ENCODE results near the gene EPHA7.

EPHA7 gene

DNA sequence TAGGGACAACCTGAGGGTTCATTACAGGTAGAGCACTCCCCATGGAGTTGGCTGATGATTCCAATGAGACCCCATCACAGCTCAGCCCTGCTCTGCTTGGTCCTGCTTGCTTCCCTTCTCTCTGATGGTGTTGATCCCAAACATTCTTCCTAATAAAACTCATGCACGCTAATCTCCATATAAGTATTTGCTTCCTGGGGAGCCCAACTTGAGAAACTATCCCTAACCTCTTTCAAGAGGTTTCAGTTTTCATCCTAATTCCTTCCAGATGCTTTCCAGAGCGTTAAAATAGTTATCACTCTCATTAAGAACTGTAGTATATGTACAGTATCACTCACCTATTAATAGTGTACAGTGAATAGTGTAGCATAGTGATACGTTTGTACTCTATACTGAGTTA is 68.1 kb downstream of the EPHA7 start (continued):
- TF ChIP-seq OSR2 (tag by site-specific recombination; IDR thresholded peaks at IDR 0.05) (peak; percentile 90), ZXDB (tag by site-specific recombination; IDR thresholded peaks at IDR 0.05) (0 out of 2 replicates have a peak, but pooled peaks have one; percentile 29), ZNF24 (tag by site-specific recombination; IDR thresholded peaks at IDR 0.05) (0 out of 2 replicates have a peak, but pooled peaks have one; percentile 37), ZNF501 (tag by site-specific recombination; IDR thresholded peaks at IDR 0.05) (no peak), ZBTB48 (tag by site-specific recombination; IDR thresholded peaks at IDR 0.05) (peak; percentile 88), IKZF3 (tag by site-specific recombination; IDR thresholded peaks at IDR 0.05) (0 out of 2 replicates have a peak, but pooled peaks have one; percentile 39), MZF1 (tag by site-specific recombination; IDR thresholded peaks at IDR 0.05; ENCODE audit: borderline replicate concordance) (peak; percentile 78), KLF8 (tag by site-specific recombination; IDR thresholded peaks at IDR 0.05) (0 out of 2 replicates have a peak, but pooled peaks have one; percentile 23), HOXA7 (CRISPR knock-in tag; IDR thresholded peaks at IDR 0.05; ENCODE audit: borderline replicate concordance) (no peak), SP7 (tag by site-specific recombination; IDR thresholded peaks at IDR 0.05) (0 out of 2 replicates have a peak, but pooled peaks have one; percentile 37), ZNF114 (tag by site-specific recombination; IDR thresholded peaks at IDR 0.05) (no peak), ZNF600 (tag by site-specific recombination; IDR thresholded peaks at IDR 0.05) (0 out of 2 replicates have a peak, but pooled peaks have one; percentile 27)
- TF ChIP-seq, protein P1, sequence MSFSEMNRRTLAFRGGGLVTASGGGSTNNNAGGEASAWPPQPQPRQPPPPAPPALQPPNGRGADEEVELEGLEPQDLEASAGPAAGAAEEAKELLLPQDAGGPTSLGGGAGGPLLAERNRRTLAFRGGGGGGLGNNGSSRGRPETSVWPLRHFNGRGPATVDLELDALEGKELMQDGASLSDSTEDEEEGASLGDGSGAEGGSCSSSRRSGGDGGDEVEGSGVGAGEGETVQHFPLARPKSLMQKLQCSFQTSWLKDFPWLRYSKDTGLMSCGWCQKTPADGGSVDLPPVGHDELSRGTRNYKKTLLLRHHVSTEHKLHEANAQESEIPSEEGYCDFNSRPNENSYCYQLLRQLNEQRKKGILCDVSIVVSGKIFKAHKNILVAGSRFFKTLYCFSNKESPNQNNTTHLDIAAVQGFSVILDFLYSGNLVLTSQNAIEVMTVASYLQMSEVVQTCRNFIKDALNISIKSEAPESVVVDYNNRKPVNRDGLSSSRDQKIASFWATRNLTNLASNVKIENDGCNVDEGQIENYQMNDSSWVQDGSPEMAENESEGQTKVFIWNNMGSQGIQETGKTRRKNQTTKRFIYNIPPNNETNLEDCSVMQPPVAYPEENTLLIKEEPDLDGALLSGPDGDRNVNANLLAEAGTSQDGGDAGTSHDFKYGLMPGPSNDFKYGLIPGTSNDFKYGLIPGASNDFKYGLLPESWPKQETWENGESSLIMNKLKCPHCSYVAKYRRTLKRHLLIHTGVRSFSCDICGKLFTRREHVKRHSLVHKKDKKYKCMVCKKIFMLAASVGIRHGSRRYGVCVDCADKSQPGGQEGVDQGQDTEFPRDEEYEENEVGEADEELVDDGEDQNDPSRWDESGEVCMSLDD (tag by site-specific recombination; IDR thresholded peaks at IDR 0.05): no peak
- TF ChIP-seq, protein P2, sequence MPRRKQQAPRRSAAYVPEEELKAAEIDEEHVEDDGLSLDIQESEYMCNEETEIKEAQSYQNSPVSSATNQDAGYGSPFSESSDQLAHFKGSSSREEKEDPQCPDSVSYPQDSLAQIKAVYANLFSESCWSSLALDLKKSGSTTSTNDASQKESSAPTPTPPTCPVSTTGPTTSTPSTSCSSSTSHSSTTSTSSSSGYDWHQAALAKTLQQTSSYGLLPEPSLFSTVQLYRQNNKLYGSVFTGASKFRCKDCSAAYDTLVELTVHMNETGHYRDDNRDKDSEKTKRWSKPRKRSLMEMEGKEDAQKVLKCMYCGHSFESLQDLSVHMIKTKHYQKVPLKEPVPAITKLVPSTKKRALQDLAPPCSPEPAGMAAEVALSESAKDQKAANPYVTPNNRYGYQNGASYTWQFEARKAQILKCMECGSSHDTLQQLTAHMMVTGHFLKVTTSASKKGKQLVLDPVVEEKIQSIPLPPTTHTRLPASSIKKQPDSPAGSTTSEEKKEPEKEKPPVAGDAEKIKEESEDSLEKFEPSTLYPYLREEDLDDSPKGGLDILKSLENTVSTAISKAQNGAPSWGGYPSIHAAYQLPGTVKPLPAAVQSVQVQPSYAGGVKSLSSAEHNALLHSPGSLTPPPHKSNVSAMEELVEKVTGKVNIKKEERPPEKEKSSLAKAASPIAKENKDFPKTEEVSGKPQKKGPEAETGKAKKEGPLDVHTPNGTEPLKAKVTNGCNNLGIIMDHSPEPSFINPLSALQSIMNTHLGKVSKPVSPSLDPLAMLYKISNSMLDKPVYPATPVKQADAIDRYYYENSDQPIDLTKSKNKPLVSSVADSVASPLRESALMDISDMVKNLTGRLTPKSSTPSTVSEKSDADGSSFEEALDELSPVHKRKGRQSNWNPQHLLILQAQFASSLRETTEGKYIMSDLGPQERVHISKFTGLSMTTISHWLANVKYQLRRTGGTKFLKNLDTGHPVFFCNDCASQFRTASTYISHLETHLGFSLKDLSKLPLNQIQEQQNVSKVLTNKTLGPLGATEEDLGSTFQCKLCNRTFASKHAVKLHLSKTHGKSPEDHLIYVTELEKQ (tag by site-specific recombination; IDR thresholded peaks at IDR 0.05; ENCODE audit: borderline replicate concordance): peak; percentile 59; the same call in 1 of the 2 replicates
- TF ChIP-seq, protein P3, sequence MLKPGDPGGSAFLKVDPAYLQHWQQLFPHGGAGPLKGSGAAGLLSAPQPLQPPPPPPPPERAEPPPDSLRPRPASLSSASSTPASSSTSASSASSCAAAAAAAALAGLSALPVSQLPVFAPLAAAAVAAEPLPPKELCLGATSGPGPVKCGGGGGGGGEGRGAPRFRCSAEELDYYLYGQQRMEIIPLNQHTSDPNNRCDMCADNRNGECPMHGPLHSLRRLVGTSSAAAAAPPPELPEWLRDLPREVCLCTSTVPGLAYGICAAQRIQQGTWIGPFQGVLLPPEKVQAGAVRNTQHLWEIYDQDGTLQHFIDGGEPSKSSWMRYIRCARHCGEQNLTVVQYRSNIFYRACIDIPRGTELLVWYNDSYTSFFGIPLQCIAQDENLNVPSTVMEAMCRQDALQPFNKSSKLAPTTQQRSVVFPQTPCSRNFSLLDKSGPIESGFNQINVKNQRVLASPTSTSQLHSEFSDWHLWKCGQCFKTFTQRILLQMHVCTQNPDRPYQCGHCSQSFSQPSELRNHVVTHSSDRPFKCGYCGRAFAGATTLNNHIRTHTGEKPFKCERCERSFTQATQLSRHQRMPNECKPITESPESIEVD (tag by site-specific recombination; IDR thresholded peaks at IDR 0.05): peak; percentile 93

DNA sequence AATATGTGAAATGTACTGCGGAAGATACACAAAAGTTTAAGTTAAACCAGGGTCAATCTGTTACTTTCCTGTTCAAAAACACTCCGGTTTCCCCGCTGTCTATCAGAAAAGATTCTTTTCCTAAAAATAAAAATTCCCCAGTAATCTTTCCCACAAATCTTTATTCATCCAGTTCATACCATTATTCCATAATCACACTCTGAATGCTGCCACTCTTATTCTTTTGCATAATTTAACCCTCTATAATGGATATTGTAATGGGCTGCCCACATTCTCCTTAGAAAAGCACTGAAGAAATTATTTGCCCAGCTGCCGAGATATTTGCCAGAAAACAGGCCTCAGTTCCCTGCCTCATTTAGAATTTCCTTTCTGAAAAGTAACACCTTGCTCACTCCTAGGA is 68.6 kb downstream of the EPHA7 start:
- H3K4me1 ChIP-seq (ENCODE audit: control insufficient read depth, insufficient read depth, low read length): peaks cover 18% of the 10 kb centered on the region
- peak overlapping the region; percentile 38; the same call in 1 of the 2 replicates for H3K27ac ChIP-seq (ENCODE audit: extremely low read depth, low read depth, low read length)
- POLR2A ChIA-PET: no interaction called here
- CTCF ChIA-PET: interaction anchor here (0.6 kb wide), 1 partner anchor 12 kb away, joined by 3 read pairs; no protein-coding TSS in a partner anchor
- H3K9me3 ChIP-seq (ENCODE audit: control insufficient read depth, insufficient read depth, low read depth, low read length): no peaks in the 10 kb centered on the region
- peaks cover 10 to 20% of the 10 kb centered on the region in 2 experiments; a peak in 2 of 3 replicates for H3K36me3 ChIP-seq (ENCODE audit: control insufficient read depth in 2 of 2, insufficient read depth in 1 of 2, low read length in 2 of 2)
- H3K4me3 ChIP-seq (ENCODE audit: low read depth, low read length): no peak overlapping the region
- TF ChIP-seq ZNF391 (tag by site-specific recombination; IDR thresholded peaks at IDR 0.05; ENCODE audit: borderline replicate concordance, low read depth) (no peak), ZNF335 (tag by site-specific recombination; conservative IDR thresholded peaks at IDR 0.05) (peak; percentile 49; the same call in 1 of the 2 replicates)
- TF ChIP-seq, protein P4, sequence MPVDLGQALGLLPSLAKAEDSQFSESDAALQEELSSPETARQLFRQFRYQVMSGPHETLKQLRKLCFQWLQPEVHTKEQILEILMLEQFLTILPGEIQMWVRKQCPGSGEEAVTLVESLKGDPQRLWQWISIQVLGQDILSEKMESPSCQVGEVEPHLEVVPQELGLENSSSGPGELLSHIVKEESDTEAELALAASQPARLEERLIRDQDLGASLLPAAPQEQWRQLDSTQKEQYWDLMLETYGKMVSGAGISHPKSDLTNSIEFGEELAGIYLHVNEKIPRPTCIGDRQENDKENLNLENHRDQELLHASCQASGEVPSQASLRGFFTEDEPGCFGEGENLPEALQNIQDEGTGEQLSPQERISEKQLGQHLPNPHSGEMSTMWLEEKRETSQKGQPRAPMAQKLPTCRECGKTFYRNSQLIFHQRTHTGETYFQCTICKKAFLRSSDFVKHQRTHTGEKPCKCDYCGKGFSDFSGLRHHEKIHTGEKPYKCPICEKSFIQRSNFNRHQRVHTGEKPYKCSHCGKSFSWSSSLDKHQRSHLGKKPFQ (tag by site-specific recombination; IDR thresholded peaks at IDR 0.05): peak; percentile 69
